A549 (cell line): ENCODE measurements around the gene B4GALT3.

Experiments
- CBX8 ChIP-seq: fragments of 200-600 bp; sonication (generic); IDR thresholded peaks from 2 replicates; pipeline ENCODE4 v1.6.1; 2016
- CEBPB ChIP-seq, 2 experiments: fragments of >200 bp in 1 of 2; sonication (Bioruptor Twin) in 1 of 2; formaldehyde crosslinking in 1 of 2; IDR thresholded peaks; 2 replicates each; pipeline ENCODE4 v1.6.1; 2012 to 2016
- CHD2 ChIP-seq: fragments of 150-350 bp; IDR thresholded peaks from 2 replicates; pipeline ENCODE4 v1.6.1; 2014; ENCODE audit warnings: low read length; ENCODE audit not compliant: partially characterized antibody
- HDAC2 ChIP-seq: fragments of 200-600 bp; sonication (generic); IDR thresholded peaks from 2 replicates; pipeline ENCODE4 v1.6.1; 2016
- POLR2A ChIP-seq: IDR thresholded peaks from 2 replicates; pipeline ENCODE4 v1.6.1; 2012; ENCODE audit warnings: mild to moderate bottlenecking, low read length
- RCOR1 ChIP-seq: fragments of 150-350 bp; IDR thresholded peaks from 2 replicates; pipeline ENCODE4 v1.6.1; 2014; ENCODE audit warnings: antibody characterized with exemption, low read length, low read depth
- RNF2 ChIP-seq: fragments of 200-600 bp; sonication (generic); IDR thresholded peaks from 2 replicates; pipeline ENCODE4 v1.6.1; 2016; ENCODE audit warnings: low read depth, mild to moderate bottlenecking, antibody characterized with exemption, moderate library complexity, borderline replicate concordance
- SREBF2 ChIP-seq: fragments of 450-650 bp; IDR thresholded peaks from 2 replicates; pipeline ENCODE4 v1.6.1; 2014; ENCODE audit warnings: mild to moderate bottlenecking, moderate library complexity
- TF ChIP-seq, protein P1 (sequence below): fragments of >200 bp; sonication (Bioruptor Twin); formaldehyde crosslinking; IDR thresholded peaks from 3 replicates; pipeline ENCODE4 v1.5.1; 2016

DNA sequence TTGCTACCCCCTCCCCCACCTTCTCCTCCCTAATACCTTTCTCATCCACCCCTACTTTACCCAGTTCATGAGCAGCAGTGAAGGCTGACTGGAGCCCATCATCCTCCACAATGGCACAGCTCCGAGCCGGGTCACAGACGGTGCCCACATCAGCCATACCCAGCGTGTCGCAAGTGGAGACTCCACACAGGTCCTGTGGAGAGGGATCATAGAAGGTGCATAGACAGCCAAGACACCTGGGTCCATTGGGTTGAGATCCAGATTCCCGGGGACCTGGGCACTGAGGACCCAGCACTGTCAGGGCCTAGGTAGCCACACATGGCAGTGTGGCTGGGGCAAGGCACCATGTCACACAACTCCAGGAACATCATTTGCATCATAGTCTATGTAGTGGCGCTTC is 18.8 kb upstream of the B4GALT3 start:
- TF ChIP-seq, protein P1, sequence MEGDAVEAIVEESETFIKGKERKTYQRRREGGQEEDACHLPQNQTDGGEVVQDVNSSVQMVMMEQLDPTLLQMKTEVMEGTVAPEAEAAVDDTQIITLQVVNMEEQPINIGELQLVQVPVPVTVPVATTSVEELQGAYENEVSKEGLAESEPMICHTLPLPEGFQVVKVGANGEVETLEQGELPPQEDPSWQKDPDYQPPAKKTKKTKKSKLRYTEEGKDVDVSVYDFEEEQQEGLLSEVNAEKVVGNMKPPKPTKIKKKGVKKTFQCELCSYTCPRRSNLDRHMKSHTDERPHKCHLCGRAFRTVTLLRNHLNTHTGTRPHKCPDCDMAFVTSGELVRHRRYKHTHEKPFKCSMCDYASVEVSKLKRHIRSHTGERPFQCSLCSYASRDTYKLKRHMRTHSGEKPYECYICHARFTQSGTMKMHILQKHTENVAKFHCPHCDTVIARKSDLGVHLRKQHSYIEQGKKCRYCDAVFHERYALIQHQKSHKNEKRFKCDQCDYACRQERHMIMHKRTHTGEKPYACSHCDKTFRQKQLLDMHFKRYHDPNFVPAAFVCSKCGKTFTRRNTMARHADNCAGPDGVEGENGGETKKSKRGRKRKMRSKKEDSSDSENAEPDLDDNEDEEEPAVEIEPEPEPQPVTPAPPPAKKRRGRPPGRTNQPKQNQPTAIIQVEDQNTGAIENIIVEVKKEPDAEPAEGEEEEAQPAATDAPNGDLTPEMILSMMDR, result no peak
- TF ChIP-seq RNF2 (no peak), POLR2A (no peak), CBX8 (no peak), CEBPB (IDR thresholded peaks at IDR 0.05) (no peak), RCOR1 (no peak), HDAC2 (no peak), CHD2 (no peak), SREBF2 (no peak)
